ENCODE measurements around the gene PTPRN2.

GRCh38 chr7:158011941-158012340 is 575.7 kb downstream of the PTPRN2 start:
- no peak for TF ChIP-seq CTCF (conservative IDR thresholded peaks at IDR 0.05)
- no peak for TF ChIP-seq EZH2 (IDR thresholded peaks at IDR 0.05; ENCODE audit: low read depth)

Measured in PC-9 (cell line).